Activated B cell treated with CpG ODN at 0.5 μM for 24 hours (primary cell): ENCODE measurements around the gene NR1H2. TPM values are rescaled to one million over a fixed set of nuclear protein-coding genes. Genes with fewer than 3 reads are reported as not detected.
A peak's percentile ranks its signal among the peaks of the same experiment; 100 is the strongest.

Source experiments
- ATAC-seq: fragments of 200-7000 bp; cut with Tn5 transposase; one replicate; pipeline ENCODE4 v1.10.0; 2021; ENCODE audit warnings: low read depth, mild to moderate bottlenecking, moderate library complexity
- CTCF ChIA-PET: fragments of 350-600 bp; sonication (Branson Sonifier 250); formaldehyde crosslinking; loops from one replicate; lab custom pipeline; 2021; ENCODE audit warnings: antibody characterized with exemption; lab: Charles Lee
- POLR2A ChIA-PET: fragments of 350-600 bp; sonication (Branson Sonifier 250); formaldehyde crosslinking; loops from one replicate; lab custom pipeline; 2021; ENCODE audit warnings: antibody characterized with exemption; lab: Charles Lee
- DNase-seq: peaks from one replicate; pipeline ENCODE4 v3.0.0; 2022
- H3K27ac Mint-ChIP-seq: one replicate; pipeline ENCODE4 v1.8.0; 2020; ENCODE audit warnings: mixed read lengths
- H3K27me3 Mint-ChIP-seq: one replicate; pipeline ENCODE4 v1.8.0; 2021; ENCODE audit warnings: mixed read lengths
- H3K36me3 Mint-ChIP-seq: one replicate; pipeline ENCODE4 v1.8.0; 2021; ENCODE audit warnings: low read depth, mixed read lengths
- H3K4me1 Mint-ChIP-seq: one replicate; pipeline ENCODE4 v1.8.0; 2021; ENCODE audit warnings: mixed read lengths
- H3K4me3 Mint-ChIP-seq: one replicate; pipeline ENCODE4 v1.8.0; 2020; ENCODE audit warnings: mild to moderate bottlenecking, mixed read lengths
- H3K9me3 Mint-ChIP-seq: one replicate; pipeline ENCODE4 v1.8.0; 2020; ENCODE audit warnings: mixed read lengths
- CTCF ChIP-seq: fragments of 200-600 bp; IDR thresholded peaks from one replicate; pipeline ENCODE4 v1.8.0; 2022; ENCODE audit warnings: antibody characterized with exemption, mild to moderate bottlenecking
- intact Hi-C: fragments of 100-400 bp; cut with micrococcal nuclease; formaldehyde crosslinking; loops from one replicate; pipeline ENCODE4 v1.15.1; 2024
- total RNA-seq: library from RNA; stranded (reverse); gene quantifications from 2 replicates; pipeline ENCODE4 v1.2.3, GENCODE V29; 2022

Gene NR1H2
- total RNA-seq, 1 donor from 2014 or later = 79.5 TPM

- ChIA-PET CTCF (interaction anchor here (1.3 kb wide), 1 partner anchor 49 kb away, joined by 3 read pairs; no protein-coding TSS in a partner anchor), POLR2A (interaction anchor here (0.7 to 1.3 kb wide), 3 partner anchors 29 to 68 kb away, joined by 3 to 5 read pairs (median 4); partner anchors contain the start of gene POLD1)
- ATAC-seq = no peak
- H3K27ac Mint-ChIP-seq = peak overlapping the region; percentile 50
- intact Hi-C loops = no loop called here
- no peaks in the 10 kb centered on the region for H3K27me3 Mint-ChIP-seq
- peaks cover 26% of the 10 kb centered on the region for H3K4me1 Mint-ChIP-seq
- H3K4me3 Mint-ChIP-seq = no peak overlapping the region
- no peaks in the 10 kb centered on the region for H3K9me3 Mint-ChIP-seq
- DNase-seq = no peak
- H3K36me3 Mint-ChIP-seq = peaks cover 18% of the 10 kb centered on the region
- no peak for TF ChIP-seq CTCF
These were observed 36.2 kb downstream of the NR1H2 start for GRCh38 chr19:50412419-50412818.

GRCh38 chr19:50413096-50413495, 36.8 kb downstream of the NR1H2 start:
- DNase-seq (no peak), ATAC-seq (no peak)
- Mint-ChIP-seq H3K4me1 (peaks cover 26% of the 10 kb centered on the region), H3K27ac (peak overlapping the region; percentile 35), H3K4me3 (no peak overlapping the region), H3K36me3 (peaks cover 18% of the 10 kb centered on the region), H3K27me3 (no peaks in the 10 kb centered on the region), H3K9me3 (no peaks in the 10 kb centered on the region)
- ChIA-PET CTCF (interaction anchor here (1.3 kb wide), 1 partner anchor 48 kb away, joined by 3 read pairs; no protein-coding TSS in a partner anchor), POLR2A (no interaction called here)
- TF ChIP-seq CTCF = no peak
- intact Hi-C loops = no loop called here

GRCh38 chr19:50413531-50413930, 37.3 kb downstream of the NR1H2 start:
- H3K4me3 Mint-ChIP-seq = no peak overlapping the region
- H3K36me3 Mint-ChIP-seq = peaks cover 16% of the 10 kb centered on the region
- DNase-seq (no peak), ATAC-seq (no peak)
- no peaks in the 10 kb centered on the region for H3K9me3 Mint-ChIP-seq
- intact Hi-C loops = no loop called here
- CTCF ChIA-PET = no interaction called here
- H3K27ac Mint-ChIP-seq = no peak overlapping the region
- H3K4me1 Mint-ChIP-seq = peaks cover 29% of the 10 kb centered on the region
- POLR2A ChIA-PET = no interaction called here
- H3K27me3 Mint-ChIP-seq = no peaks in the 10 kb centered on the region
- no peak for TF ChIP-seq CTCF

- DNase-seq (peak; percentile 84), ATAC-seq (peak; percentile 32)
- H3K36me3 Mint-ChIP-seq = peaks cover 19% of the 10 kb centered on the region
- ChIA-PET POLR2A (interaction anchor here (0.6 to 8.4 kb wide), 26 partner anchors 15 to 547 kb away, joined by 3 to 282 read pairs (median 5); partner anchors contain the start of genes JOSD2, KCNC3, MYBPC2 and NR1H2), CTCF (interaction anchor here (0.6 to 1.4 kb wide), 14 partner anchors 13 to 267 kb away, joined by 3 to 16 read pairs (median 4); partner anchors contain the start of genes NAPSA, NR1H2 and POLD1)
- H3K27ac Mint-ChIP-seq = peak overlapping the region; percentile 95
- no peaks in the 10 kb centered on the region for H3K9me3 Mint-ChIP-seq
- no peak for TF ChIP-seq CTCF
- H3K27me3 Mint-ChIP-seq = no peaks in the 10 kb centered on the region
- H3K4me1 Mint-ChIP-seq = peaks cover 39% of the 10 kb centered on the region
- intact Hi-C loops = loop anchor here (1.0 to 2.0 kb wide), 10 partner anchors 16 to 96 kb away; partner anchors contain the start of genes EMC10, GARIN5A, JOSD2 and KCNC3
- H3K4me3 Mint-ChIP-seq = peak overlapping the region; percentile 70
These were observed 38.8 kb downstream of the NR1H2 start for GRCh38 chr19:50414864-50415660.

- DNase-seq (peak; percentile 95), ATAC-seq (peak; percentile 63)
- intact Hi-C loops = loop anchor here (1.0 to 2.0 kb wide), 10 partner anchors 15 to 96 kb away; partner anchors contain the start of genes EMC10, GARIN5A, JOSD2 and KCNC3
- Mint-ChIP-seq H3K4me3 (peak overlapping the region; percentile 70), H3K36me3 (peaks cover 20% of the 10 kb centered on the region), H3K27ac (peak overlapping the region; percentile 95), H3K27me3 (no peaks in the 10 kb centered on the region), H3K4me1 (peaks cover 45% of the 10 kb centered on the region), H3K9me3 (no peaks in the 10 kb centered on the region)
- ChIA-PET CTCF (interaction anchor here (0.6 to 1.4 kb wide), 13 partner anchors 12 to 268 kb away, joined by 3 to 16 read pairs (median 4); partner anchors contain the start of genes NAPSA, NR1H2 and POLD1), POLR2A (interaction anchor here (0.6 to 8.4 kb wide), 26 partner anchors 14 to 548 kb away, joined by 3 to 282 read pairs (median 5); partner anchors contain the start of genes JOSD2, KCNC3, MYBPC2 and NR1H2)
- TF ChIP-seq CTCF = no peak
These were observed 39.4 kb downstream of the NR1H2 start for GRCh38 chr19:50415661-50416033.
